Activated CD4-positive, alpha-beta memory T cell treated with anti-CD3 and anti-CD28 coated beads, Interleukin-2, amount 10 ng/mL, durations not matched to agents 7 days and 5 days (primary cell): Measurements from ENCODE around the gene ID4. TPM values are rescaled to one million over a fixed set of nuclear protein-coding genes. Genes with fewer than 3 reads are reported as not detected.

Source experiments
- CTCF ChIA-PET: fragments of 350-600 bp; sonication (Branson Sonifier 250); formaldehyde crosslinking; loops from one replicate; lab custom pipeline; 2021; ENCODE audit warnings: antibody characterized with exemption, inconsistent platforms; lab: Charles Lee
- POLR2A ChIA-PET: fragments of 350-600 bp; sonication (Branson Sonifier 250); formaldehyde crosslinking; loops from one replicate; lab custom pipeline; 2021; ENCODE audit warnings: antibody characterized with exemption; lab: Charles Lee
- DNase-seq: peaks from one replicate; pipeline ENCODE4 v3.0.0-alpha.2; 2020
- H3K27ac Mint-ChIP-seq: one replicate; pipeline ENCODE4 v1.8.0; 2021; ENCODE audit warnings: mild to moderate bottlenecking, mixed read lengths
- H3K27me3 Mint-ChIP-seq: one replicate; pipeline ENCODE4 v1.8.0; 2021; ENCODE audit warnings: mixed read lengths
- H3K36me3 Mint-ChIP-seq: one replicate; pipeline ENCODE4 v1.8.0; 2021; ENCODE audit warnings: low read depth, mixed read lengths
- H3K4me1 Mint-ChIP-seq: one replicate; pipeline ENCODE4 v1.8.0; 2021; ENCODE audit warnings: mixed read lengths
- H3K4me3 Mint-ChIP-seq: one replicate; pipeline ENCODE4 v1.8.0; 2021; ENCODE audit warnings: mild to moderate bottlenecking, mixed read lengths
- H3K9me3 Mint-ChIP-seq: one replicate; pipeline ENCODE4 v1.8.0; 2021; ENCODE audit warnings: mixed read lengths
- total RNA-seq, 2 experiments: library from RNA; stranded (reverse); gene quantifications; one replicate each; pipeline ENCODE4 v1.2.3, GENCODE V29; 2021

Gene ID4
- total RNA-seq, 2 experiments from 2014 or later, result not detected

GRCh38 chr6:19811397-19812079 is 25.6 kb upstream of the ID4 start:
- CTCF ChIA-PET, result no interaction called here
- Mint-ChIP-seq H3K4me1 (no peaks in the 10 kb centered on the region), H3K27ac (no peak overlapping the region), H3K36me3 (no peaks in the 10 kb centered on the region), H3K4me3 (no peak overlapping the region), H3K27me3 (no peaks in the 10 kb centered on the region), H3K9me3 (no peaks in the 10 kb centered on the region)
- POLR2A ChIA-PET, result no interaction called here
- no peak for DNase-seq

GRCh38 chr6:19812512-19813119 is 24.6 kb upstream of the ID4 start:
- CTCF ChIA-PET, result no interaction called here
- POLR2A ChIA-PET, result no interaction called here
- Mint-ChIP-seq H3K4me1 (no peaks in the 10 kb centered on the region), H3K4me3 (no peak overlapping the region), H3K9me3 (no peaks in the 10 kb centered on the region), H3K36me3 (no peaks in the 10 kb centered on the region), H3K27me3 (no peaks in the 10 kb centered on the region), H3K27ac (no peak overlapping the region)
- no peak for DNase-seq

GRCh38 chr6:19818805-19819204 is 18.4 kb upstream of the ID4 start:
- CTCF ChIA-PET, result no interaction called here
- no peaks in the 10 kb centered on the region for H3K36me3 Mint-ChIP-seq
- no peaks in the 10 kb centered on the region for H3K27me3 Mint-ChIP-seq
- DNase-seq, result no peak
- H3K4me1 Mint-ChIP-seq, result no peaks in the 10 kb centered on the region
- no peaks in the 10 kb centered on the region for H3K9me3 Mint-ChIP-seq
- POLR2A ChIA-PET, result no interaction called here
- no peak overlapping the region for H3K27ac Mint-ChIP-seq
- H3K4me3 Mint-ChIP-seq, result no peak overlapping the region

GRCh38 chr6:19824058-19824807 is 12.9 kb upstream of the ID4 start:
- Mint-ChIP-seq H3K4me1 (no peaks in the 10 kb centered on the region), H3K27me3 (no peaks in the 10 kb centered on the region), H3K9me3 (peaks cover 4% of the 10 kb centered on the region), H3K36me3 (no peaks in the 10 kb centered on the region), H3K4me3 (no peak overlapping the region), H3K27ac (no peak overlapping the region)
- ChIA-PET CTCF (no interaction called here), POLR2A (no interaction called here)
- DNase-seq, result no peak

- CTCF ChIA-PET, result no interaction called here
- H3K27me3 Mint-ChIP-seq, result no peaks in the 10 kb centered on the region
- no peak overlapping the region for H3K4me3 Mint-ChIP-seq
- POLR2A ChIA-PET, result no interaction called here
- no peak for DNase-seq
- H3K9me3 Mint-ChIP-seq, result peaks cover 4% of the 10 kb centered on the region
- no peaks in the 10 kb centered on the region for H3K36me3 Mint-ChIP-seq
- no peaks in the 10 kb centered on the region for H3K4me1 Mint-ChIP-seq
- H3K27ac Mint-ChIP-seq, result no peak overlapping the region
Measured at GRCh38 chr6:19827247-19827646, 9.9 kb upstream of the ID4 start.

GRCh38 chr6:19827903-19828302 is 9.3 kb upstream of the ID4 start:
- no peak overlapping the region for H3K27ac Mint-ChIP-seq

GRCh38 chr6:19830171-19830570 is 7.0 kb upstream of the ID4 start:
- POLR2A ChIA-PET, result no interaction called here
- peaks cover 4% of the 10 kb centered on the region for H3K27me3 Mint-ChIP-seq
- CTCF ChIA-PET, result no interaction called here
- peaks cover 4% of the 10 kb centered on the region for H3K9me3 Mint-ChIP-seq
- no peak for DNase-seq
- no peak overlapping the region for H3K4me3 Mint-ChIP-seq
- no peak overlapping the region for H3K27ac Mint-ChIP-seq
- H3K4me1 Mint-ChIP-seq, result no peaks in the 10 kb centered on the region
- no peaks in the 10 kb centered on the region for H3K36me3 Mint-ChIP-seq

More at GRCh38 chr6:19827903-19828302, 9.3 kb upstream of the ID4 start:
- Mint-ChIP-seq H3K9me3 (peaks cover 4% of the 10 kb centered on the region), H3K27me3 (no peaks in the 10 kb centered on the region), H3K4me3 (no peak overlapping the region), H3K4me1 (no peaks in the 10 kb centered on the region), H3K36me3 (no peaks in the 10 kb centered on the region)
- ChIA-PET POLR2A (no interaction called here), CTCF (no interaction called here)
- no peak for DNase-seq

- ChIA-PET CTCF (no interaction called here), POLR2A (no interaction called here)
- H3K9me3 Mint-ChIP-seq, result peaks cover 4% of the 10 kb centered on the region
- no peaks in the 10 kb centered on the region for H3K36me3 Mint-ChIP-seq
- no peak overlapping the region for H3K27ac Mint-ChIP-seq
- H3K27me3 Mint-ChIP-seq, result peaks cover 14% of the 10 kb centered on the region
- H3K4me3 Mint-ChIP-seq, result no peak overlapping the region
- no peaks in the 10 kb centered on the region for H3K4me1 Mint-ChIP-seq
- DNase-seq, result no peak
Measured at GRCh38 chr6:19831358-19831757, 5.8 kb upstream of the ID4 start.

- DNase-seq, result no peak
- Mint-ChIP-seq H3K4me1 (peaks cover 2% of the 10 kb centered on the region), H3K27me3 (peaks cover 26% of the 10 kb centered on the region), H3K36me3 (peaks cover 4% of the 10 kb centered on the region), H3K9me3 (peaks cover 4% of the 10 kb centered on the region), H3K4me3 (no peak overlapping the region), H3K27ac (no peak overlapping the region)
- ChIA-PET POLR2A (no interaction called here), CTCF (no interaction called here)
Measured at GRCh38 chr6:19833947-19834346, 3.2 kb upstream of the ID4 start.

GRCh38 chr6:19834858-19835257 is 2.3 kb upstream of the ID4 start:
- Mint-ChIP-seq H3K9me3 (peaks cover 4% of the 10 kb centered on the region), H3K4me1 (peaks cover 6% of the 10 kb centered on the region), H3K4me3 (no peak overlapping the region), H3K27me3 (peaks cover 33% of the 10 kb centered on the region), H3K36me3 (peaks cover 8% of the 10 kb centered on the region), H3K27ac (no peak overlapping the region)
- ChIA-PET POLR2A (no interaction called here), CTCF (no interaction called here)
- no peak for DNase-seq

- H3K27me3 Mint-ChIP-seq, result peaks cover 39% of the 10 kb centered on the region
- DNase-seq, result no peak
- H3K9me3 Mint-ChIP-seq, result peaks cover 4% of the 10 kb centered on the region
- no peak overlapping the region for H3K27ac Mint-ChIP-seq
- ChIA-PET CTCF (no interaction called here), POLR2A (no interaction called here)
- peaks cover 8% of the 10 kb centered on the region for H3K36me3 Mint-ChIP-seq
- H3K4me1 Mint-ChIP-seq, result peaks cover 6% of the 10 kb centered on the region
- no peak overlapping the region for H3K4me3 Mint-ChIP-seq
Measured at GRCh38 chr6:19835605-19836004, 1.6 kb upstream of the ID4 start.

- ChIA-PET POLR2A (no interaction called here), CTCF (no interaction called here)
- H3K27me3 Mint-ChIP-seq, result peaks cover 43% of the 10 kb centered on the region
Measured at GRCh38 chr6:19837511-19838441, 606 bp downstream of the ID4 start.

More at GRCh38 chr6:19837511-19838441, 606 bp downstream of the ID4 start:
- peaks cover 8% of the 10 kb centered on the region for H3K36me3 Mint-ChIP-seq
- H3K4me1 Mint-ChIP-seq, result peaks cover 6% of the 10 kb centered on the region
- H3K9me3 Mint-ChIP-seq, result peaks cover 4% of the 10 kb centered on the region
- no peak for DNase-seq
- no peak overlapping the region for H3K4me3 Mint-ChIP-seq
- no peak overlapping the region for H3K27ac Mint-ChIP-seq
